ENCODE data around the gene IRF2BP2. TPM values are rescaled to one million over a fixed set of nuclear protein-coding genes. Genes with fewer than 3 reads are reported as not detected.

IRF2BP2 gene
- total and polyA plus RNA-seq, 2 donors (not counting 1 experiment from before 2014, with no cell fraction given): 126 to 255 TPM

DNA sequence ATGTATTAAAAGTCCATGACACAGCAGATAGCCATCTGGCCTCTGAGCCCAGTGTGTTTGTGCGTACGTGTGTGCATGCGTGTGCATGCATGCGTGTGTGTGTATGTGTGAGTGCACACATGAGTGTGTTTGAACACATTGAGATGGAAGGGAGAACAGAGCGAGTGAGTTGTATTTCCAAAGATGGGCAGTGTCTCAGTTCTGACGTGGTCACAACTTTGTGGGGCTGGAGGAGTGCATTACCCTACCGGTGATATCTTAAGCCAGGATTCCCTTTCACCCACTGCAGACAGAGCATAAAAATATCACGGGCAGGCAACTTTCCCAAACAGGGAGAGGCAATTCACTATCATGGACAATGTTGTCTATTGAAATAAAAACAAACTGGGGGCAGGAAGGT, 27.8 kb downstream of the IRF2BP2 start:
- Histone ChIP-seq H3K9ac (ENCODE audit: low read length) (no peak overlapping the region), H3K4me2 (replicated peaks; ENCODE audit: low read depth, low read length, poor library complexity, severe bottlenecking) (no peak overlapping the region), H3K27ac (ENCODE audit: low read length in 2 of 2) (no peak overlapping the region), H3K4me3 (ENCODE audit: control extremely low read depth in 1 of 5, extremely low read depth in 1 of 5, insufficient read depth in 1 of 5, low read depth in 2 of 5, low read length in 4 of 5) (no peak overlapping the region), H3K27me3 (replicated peaks in 1 of 4; ENCODE audit: control extremely low read depth in 1 of 4, control insufficient read depth in 3 of 4, insufficient read depth in 4 of 4, low read length in 3 of 4) (no peaks in the 10 kb centered on the region), H3K79me2 (ENCODE audit: control insufficient read depth, insufficient read depth, low read length) (no peaks in the 10 kb centered on the region), H4K20me1 (ENCODE audit: control insufficient read depth, insufficient read depth, low read length, poor library complexity, severe bottlenecking) (no peaks in the 10 kb centered on the region), H2AFZ (ENCODE audit: insufficient read depth, low read depth, low read length, poor library complexity, severe bottlenecking) (no peak overlapping the region), H3K36me3 (replicated peaks in 1 of 2; ENCODE audit: control extremely low read depth in 1 of 2, control insufficient read depth in 1 of 2, extremely low read depth in 1 of 2, insufficient read depth in 2 of 2, low read length in 1 of 2) (no peaks in the 10 kb centered on the region), H3K4me1 (ENCODE audit: control insufficient read depth in 2 of 2, insufficient read depth in 2 of 2, low read length in 2 of 2) (no peaks in the 10 kb centered on the region), H3K9me3 (ENCODE audit: control extremely low read depth in 1 of 3, control insufficient read depth in 2 of 3, insufficient read depth in 1 of 3, low read length in 2 of 3) (no peaks in the 10 kb centered on the region)
- POLR2A ChIA-PET: no interaction called here
- DNase-seq (no peak), ATAC-seq (ENCODE audit: low read depth) (no peak)
- no peak for TF ChIP-seq EZH2 (IDR thresholded peaks at IDR 0.05; ENCODE audit: borderline replicate concordance, insufficient read depth, low read depth, low read length, poor library complexity, severe bottlenecking)
- TF ChIP-seq, protein P1, sequence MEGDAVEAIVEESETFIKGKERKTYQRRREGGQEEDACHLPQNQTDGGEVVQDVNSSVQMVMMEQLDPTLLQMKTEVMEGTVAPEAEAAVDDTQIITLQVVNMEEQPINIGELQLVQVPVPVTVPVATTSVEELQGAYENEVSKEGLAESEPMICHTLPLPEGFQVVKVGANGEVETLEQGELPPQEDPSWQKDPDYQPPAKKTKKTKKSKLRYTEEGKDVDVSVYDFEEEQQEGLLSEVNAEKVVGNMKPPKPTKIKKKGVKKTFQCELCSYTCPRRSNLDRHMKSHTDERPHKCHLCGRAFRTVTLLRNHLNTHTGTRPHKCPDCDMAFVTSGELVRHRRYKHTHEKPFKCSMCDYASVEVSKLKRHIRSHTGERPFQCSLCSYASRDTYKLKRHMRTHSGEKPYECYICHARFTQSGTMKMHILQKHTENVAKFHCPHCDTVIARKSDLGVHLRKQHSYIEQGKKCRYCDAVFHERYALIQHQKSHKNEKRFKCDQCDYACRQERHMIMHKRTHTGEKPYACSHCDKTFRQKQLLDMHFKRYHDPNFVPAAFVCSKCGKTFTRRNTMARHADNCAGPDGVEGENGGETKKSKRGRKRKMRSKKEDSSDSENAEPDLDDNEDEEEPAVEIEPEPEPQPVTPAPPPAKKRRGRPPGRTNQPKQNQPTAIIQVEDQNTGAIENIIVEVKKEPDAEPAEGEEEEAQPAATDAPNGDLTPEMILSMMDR (IDR thresholded peaks at IDR 0.05): no peak
- peaks cover 4% of the 10 kb centered on the region for H3K27me3 Mint-ChIP-seq
- CTCF ChIA-PET: interaction anchor here (0.7 kb wide), 3 partner anchors 404 to 446 kb away, joined by 3 to 4 read pairs (median 3); no protein-coding TSS in a partner anchor
- 98% methylated on average over 5 of the region's 8 CpGs for WGBS (ENCODE audit: insufficient coverage)
- intact Hi-C loops (cut with micrococcal nuclease): no loop called here
- H3K4me3 Mint-ChIP-seq: no peak overlapping the region
- H3K9me3 Mint-ChIP-seq (ENCODE audit: insufficient read depth): no peaks in the 10 kb centered on the region
- no peak overlapping the region for H3K27ac Mint-ChIP-seq
- peaks cover 2% of the 10 kb centered on the region for H3K4me1 Mint-ChIP-seq

DNA sequence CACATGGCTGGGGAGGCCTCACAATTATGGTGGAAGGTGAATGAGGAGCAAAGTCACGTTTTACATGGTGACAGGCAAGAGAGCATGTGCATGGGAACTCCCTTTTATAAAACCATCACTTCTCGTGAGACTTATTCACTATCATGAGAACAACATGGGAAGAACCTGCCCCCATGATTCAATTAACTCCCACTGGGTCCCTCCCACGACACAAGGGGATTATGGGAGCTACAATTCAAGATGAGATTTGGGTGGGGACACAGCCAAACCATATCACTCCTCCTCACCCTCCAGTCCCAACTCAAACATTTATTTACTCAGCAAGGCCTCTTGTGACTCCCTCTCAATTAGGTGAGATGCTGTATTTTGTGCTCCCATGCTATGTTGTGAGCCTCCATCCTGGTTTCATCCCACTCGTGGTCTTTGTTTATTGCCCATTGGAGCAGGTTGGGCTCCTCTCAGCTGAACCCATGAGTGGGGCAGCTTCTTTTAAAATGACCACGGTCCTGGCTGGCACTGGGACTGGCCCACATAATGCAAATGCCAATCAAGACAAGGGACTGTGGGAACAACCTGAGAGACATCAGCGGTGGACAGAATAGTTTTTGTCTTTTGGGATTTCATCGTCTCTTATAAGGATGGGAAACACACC, 28.8 kb downstream of the IRF2BP2 start:
- H3K27me3 Mint-ChIP-seq: no peaks in the 10 kb centered on the region
- no peak for TF ChIP-seq EZH2 (IDR thresholded peaks at IDR 0.05; ENCODE audit: borderline replicate concordance, insufficient read depth, low read depth, low read length, poor library complexity, severe bottlenecking)
- TF ChIP-seq, protein P1 (IDR thresholded peaks at IDR 0.05): no peak
- no peaks in the 10 kb centered on the region for H3K27me3 ChIP-seq (replicated peaks in 1 of 4; ENCODE audit: control extremely low read depth in 1 of 4, control insufficient read depth in 3 of 4, insufficient read depth in 4 of 4, low read length in 3 of 4)
- no peaks in the 10 kb centered on the region for H3K9me3 ChIP-seq (ENCODE audit: control extremely low read depth in 1 of 3, control insufficient read depth in 2 of 3, insufficient read depth in 1 of 3, low read length in 2 of 3)
- H3K4me3 Mint-ChIP-seq: no peak overlapping the region
- intact Hi-C loops (cut with micrococcal nuclease): no loop called here
- no peak overlapping the region for H3K27ac Mint-ChIP-seq
- no peak overlapping the region for H3K27ac ChIP-seq (ENCODE audit: low read length in 2 of 2)
- ChIA-PET CTCF (interaction anchor here (0.7 kb wide), 1 partner anchor 431 kb away, joined by 3 read pairs; no protein-coding TSS in a partner anchor), POLR2A (no interaction called here)
- no peaks in the 10 kb centered on the region for H3K79me2 ChIP-seq (ENCODE audit: control insufficient read depth, insufficient read depth, low read length)
- no peaks in the 10 kb centered on the region for H3K4me1 ChIP-seq (ENCODE audit: control insufficient read depth in 2 of 2, insufficient read depth in 2 of 2, low read length in 2 of 2)
- no peaks in the 10 kb centered on the region for H3K4me1 Mint-ChIP-seq
- no peak overlapping the region for H3K9ac ChIP-seq (ENCODE audit: low read length)
- H2AFZ ChIP-seq (ENCODE audit: insufficient read depth, low read depth, low read length, poor library complexity, severe bottlenecking): no peak overlapping the region
- no peak overlapping the region for H3K4me3 ChIP-seq (ENCODE audit: control extremely low read depth in 1 of 5, extremely low read depth in 1 of 5, insufficient read depth in 1 of 5, low read depth in 2 of 5, low read length in 4 of 5)
- H4K20me1 ChIP-seq (ENCODE audit: control insufficient read depth, insufficient read depth, low read length, poor library complexity, severe bottlenecking): no peaks in the 10 kb centered on the region
- 98% methylated on average over 4 of the region's 7 CpGs for WGBS (ENCODE audit: insufficient coverage)
- H3K4me2 ChIP-seq (replicated peaks; ENCODE audit: low read depth, low read length, poor library complexity, severe bottlenecking): no peak overlapping the region
- no peaks in the 10 kb centered on the region for H3K9me3 Mint-ChIP-seq (ENCODE audit: insufficient read depth)
- no peak for ATAC-seq (ENCODE audit: low read depth)
- H3K36me3 ChIP-seq (replicated peaks in 1 of 2; ENCODE audit: control extremely low read depth in 1 of 2, control insufficient read depth in 1 of 2, extremely low read depth in 1 of 2, insufficient read depth in 2 of 2, low read length in 1 of 2): no peaks in the 10 kb centered on the region
- no peak for DNase-seq
